Stimulated activated CD8-positive, alpha-beta memory T cell treated with anti-CD3 and anti-CD28 coated beads, Interleukin-15, amount 100 ng/mL, for 4 hours (primary cell): ENCODE results near the gene EGFR.

Experiments
- DNase-seq, 2 donors: peaks; one replicate each; pipeline ENCODE4 v3.0.0-alpha.2; 2020; ENCODE audit warnings: low read depth in 2 of 2

EGFR gene

GRCh38 chr7:55127135-55127551, 108.3 kb downstream of the EGFR start:
- no peak for DNase-seq

- DNase-seq = no peak
Observed at GRCh38 chr7:55127622-55128081, 108.8 kb downstream of the EGFR start.

- DNase-seq = no peak
Observed at GRCh38 chr7:55128693-55129394, 110.0 kb downstream of the EGFR start.

- no peak for DNase-seq
Observed at GRCh38 chr7:55129541-55130394, 111.0 kb downstream of the EGFR start.

GRCh38 chr7:55130395-55131141, 111.8 kb downstream of the EGFR start:
- DNase-seq = no peak

- DNase-seq = no peak
Observed at GRCh38 chr7:55131142-55131929, 112.5 kb downstream of the EGFR start.

- DNase-seq = no peak
Observed at GRCh38 chr7:55132550-55132889, 113.7 kb downstream of the EGFR start.

GRCh38 chr7:55132890-55133551, 114.2 kb downstream of the EGFR start:
- DNase-seq = no peak

GRCh38 chr7:55133630-55134358, 115.0 kb downstream of the EGFR start:
- DNase-seq = no peak

GRCh38 chr7:55134359-55134725, 115.5 kb downstream of the EGFR start:
- no peak for DNase-seq

- DNase-seq = no peak
Observed at GRCh38 chr7:55134786-55135185, 116.0 kb downstream of the EGFR start.

GRCh38 chr7:55135462-55135861, 116.6 kb downstream of the EGFR start:
- DNase-seq = no peak

GRCh38 chr7:55138663-55139062, 119.8 kb downstream of the EGFR start:
- DNase-seq = no peak

- DNase-seq = no peak
Observed at GRCh38 chr7:55140221-55140940, 121.6 kb downstream of the EGFR start.

GRCh38 chr7:55140941-55141278, 122.1 kb downstream of the EGFR start:
- no peak for DNase-seq

- DNase-seq = no peak
Observed at GRCh38 chr7:55142919-55143600, 124.2 kb downstream of the EGFR start.

GRCh38 chr7:55144333-55145317, 125.8 kb downstream of the EGFR start:
- DNase-seq = no peak

- DNase-seq = no peak
Observed at GRCh38 chr7:55145606-55146005, 126.8 kb downstream of the EGFR start.
